GM23338 (cell line): ENCODE measurements around the gene RNF11. TPM values are rescaled to one million over a fixed set of nuclear protein-coding genes. Genes with fewer than 3 reads are reported as not detected.

Source experiments
- CREB1 ChIP-seq: fragments of 250-450 bp; sonication (Bioruptor Pico); IDR thresholded peaks from 2 replicates; pipeline ENCODE4 v1.5.0; 2020; ENCODE audit warnings: low read depth, mild to moderate bottlenecking, moderate library complexity
- EZH2 ChIP-seq: fragments of 200-600 bp; sonication (generic); IDR thresholded peaks from one replicate; pipeline ENCODE4 v1.8.0; 2017; ENCODE audit warnings: antibody characterized with exemption, mild to moderate bottlenecking, low read depth; ENCODE audit not compliant: unreplicated experiment
- EZH2phosphoT487 ChIP-seq: fragments of 200-600 bp; sonication (generic); IDR thresholded peaks from one replicate; pipeline ENCODE4 v1.8.1; 2018; ENCODE audit warnings: antibody characterized with exemption; ENCODE audit not compliant: unreplicated experiment
- JUNB ChIP-seq: IDR thresholded peaks from one replicate; pipeline ENCODE4 v1.6.1; 2016; ENCODE audit warnings: antibody characterized with exemption; ENCODE audit not compliant: unreplicated experiment
- NANOG ChIP-seq: IDR thresholded peaks from 2 replicates; pipeline ENCODE4 v1.6.1; 2016; ENCODE audit warnings: antibody characterized with exemption, borderline replicate concordance
- POLR2AphosphoS5 ChIP-seq: IDR thresholded peaks from 2 replicates; pipeline ENCODE4 v1.6.1; 2016; ENCODE audit warnings: antibody characterized with exemption, low read depth
- ZNF114 ChIP-seq: fragments of 250-450 bp; sonication (Bioruptor Pico); IDR thresholded peaks from 2 replicates; pipeline ENCODE4 v1.5.0; 2020; ENCODE audit warnings: mild to moderate bottlenecking, moderate library complexity
- ZNF331 ChIP-seq: fragments of 250-450 bp; sonication (Bioruptor Pico); IDR thresholded peaks from 2 replicates; pipeline ENCODE4 v1.5.0; 2020; ENCODE audit warnings: low read depth, mild to moderate bottlenecking, moderate library complexity
- ZNF462 ChIP-seq: fragments of 250-450 bp; sonication (Bioruptor Pico); IDR thresholded peaks from 2 replicates; pipeline ENCODE4 v1.5.0; 2020; ENCODE audit warnings: mild to moderate bottlenecking, moderate library complexity
- polyA plus RNA-seq: library from polyadenylated mRNA; unstranded; fragments of >200 nt; fragmentation: Nextera tagmentation; extraction: Ambion mirVana; gene quantifications from 2 replicates; pipeline ENCODE4 v1.2.1, GENCODE V29; 2016
- total RNA-seq: library from RNA; depleted of rRNA; stranded (reverse); fragments of >200 nt; shearing (Covaris generic); gene quantifications from 2 replicates; pipeline ENCODE4 v1.2.3, GENCODE V29; 2014; rRNA removed

RNF11 gene
- total and polyA plus RNA-seq, 2 experiments from 2014 or later, result 22.3 to 43.0 TPM

- TF ChIP-seq JUNB (no peak), ZNF462 (CRISPR knock-in tag) (no peak), ZNF331 (CRISPR knock-in tag) (no peak), EZH2phosphoT487 (no peak), CREB1 (CRISPR knock-in tag) (no peak), NANOG (no peak), EZH2 (no peak), POLR2AphosphoS5 (no peak), ZNF114 (CRISPR knock-in tag) (no peak)
Measured at GRCh38 chr1:51322417-51323101, 86.5 kb downstream of the RNF11 start (continued).

Other genes with a start within 250 kb of the RNF11 start
- not detected in 2 replicates for gene C1orf185, start 134.0 kb upstream of the RNF11 start, total RNA-seq
- gene C1orf185, start 134.0 kb upstream of the RNF11 start, polyA plus RNA-seq, result not detected in 2 replicates
- 5.4 and 7.1 TPM in 2 replicates for gene TTC39A, start 94.3 kb downstream of the RNF11 start, total RNA-seq
- 2.0 and 2.3 TPM in 2 replicates for gene TTC39A, start 94.3 kb downstream of the RNF11 start, polyA plus RNA-seq